ENCODE results near the gene CEACAM16.

- TF ChIP-seq CTCF (IDR thresholded peaks at IDR 0.05) = no peak
- no peak for TF ChIP-seq POLR2A (IDR thresholded peaks at IDR 0.05)
Observed at GRCh38 chr19:44735011-44735410, 36.1 kb downstream of the CEACAM16 start.

Data from vagina (tissue), 2 donors.